H1 (cell line): ENCODE measurements around the gene NUDT9. TPM values are rescaled to one million over a fixed set of nuclear protein-coding genes. Genes with fewer than 3 reads are reported as not detected.

Experiments
- SIX5 ChIP-seq: IDR thresholded peaks from 2 replicates; pipeline ENCODE4 v1.6.1; 2011; ENCODE audit warnings: mild to moderate bottlenecking, low read depth, low read length
- polyA plus RNA-seq, 7 experiments: library from polyadenylated mRNA; depleted of rRNA in 3 of 7; stranded (reverse) in 5 of 7; unstranded in 2 of 7; fragments of >200 nt in 5 of 7; fragments of 200-250 nt in 2 of 7; gene quantifications; 1 replicate in 5 of 7; 2 replicates in 1 of 7; 4 replicates in 1 of 7; pipeline versions ENCODE4 v1.2.1 to v1.2.3, GENCODE V29; 2011 to 2013; ENCODE audit warnings: missing spikeins in 2 of 7, mixed read lengths in 2 of 7
- total RNA-seq: library from RNA; stranded (reverse); fragmentation: NEBNext Ultra II Directional; extraction: Animal tissue kit (Norgen Biotek cat#: 25700); gene quantifications from 2 replicates; pipeline ENCODE4 v1.2.1, GENCODE V29; 2021

NUDT9 gene
- total and polyA plus RNA-seq, 2 of the 8 experiments (the other 6 are each of a cell fraction or from before 2014, with no cell fraction given): 13.2 to 27.6 TPM

- TF ChIP-seq SIX5: no peak
Measured at GRCh38 chr4:87442889-87443288, 20.5 kb downstream of the NUDT9 start (continued).
